ES-I3 (cell line): ENCODE data around the gene GBE1.

Experiments
- H3K36me3 ChIP-seq: 2 replicates; pipeline ENCODE4 v1.6.1; 2013; ENCODE audit warnings: mild to moderate bottlenecking, low read length, control low read depth, moderate library complexity; ENCODE audit not compliant: insufficient read depth
- H3K4me1 ChIP-seq: 2 replicates; pipeline ENCODE4 v1.6.1; 2013; ENCODE audit warnings: mild to moderate bottlenecking, control low read depth, low read length; ENCODE audit not compliant: insufficient read depth
- H3K9ac ChIP-seq: 2 replicates; pipeline ENCODE4 v1.6.1; 2013; ENCODE audit warnings: low read depth, mild to moderate bottlenecking, low read length, moderate library complexity
- H3K9me3 ChIP-seq: 2 replicates; pipeline ENCODE4 v1.6.1; 2013; ENCODE audit warnings: mild to moderate bottlenecking, low read length, moderate library complexity; ENCODE audit not compliant: control insufficient read depth, insufficient read depth

Gene GBE1

DNA sequence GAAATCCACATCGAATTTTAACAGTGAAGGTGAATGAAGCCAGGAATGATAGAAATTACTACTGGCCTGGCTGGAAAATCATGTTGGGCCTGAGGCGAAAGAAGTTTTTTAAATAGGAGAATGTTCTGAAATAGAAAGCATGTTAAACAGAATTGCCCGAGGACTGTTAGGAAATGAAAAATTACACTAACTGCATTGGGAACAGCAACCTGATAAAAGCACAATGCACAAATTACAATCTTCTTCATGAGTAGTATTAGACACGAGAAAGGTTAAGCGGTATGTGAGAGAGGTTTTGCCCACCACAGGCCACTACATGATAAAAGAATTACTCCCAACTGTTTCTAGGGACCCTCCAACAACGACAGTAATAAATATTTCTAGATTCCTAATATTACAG lies 18.9 kb downstream of the GBE1 start:
- peaks cover 30% of the 10 kb centered on the region for H3K4me1 ChIP-seq
- no peak overlapping the region for H3K9ac ChIP-seq
- no peaks in the 10 kb centered on the region for H3K36me3 ChIP-seq
- H3K9me3 ChIP-seq, result no peaks in the 10 kb centered on the region

DNA sequence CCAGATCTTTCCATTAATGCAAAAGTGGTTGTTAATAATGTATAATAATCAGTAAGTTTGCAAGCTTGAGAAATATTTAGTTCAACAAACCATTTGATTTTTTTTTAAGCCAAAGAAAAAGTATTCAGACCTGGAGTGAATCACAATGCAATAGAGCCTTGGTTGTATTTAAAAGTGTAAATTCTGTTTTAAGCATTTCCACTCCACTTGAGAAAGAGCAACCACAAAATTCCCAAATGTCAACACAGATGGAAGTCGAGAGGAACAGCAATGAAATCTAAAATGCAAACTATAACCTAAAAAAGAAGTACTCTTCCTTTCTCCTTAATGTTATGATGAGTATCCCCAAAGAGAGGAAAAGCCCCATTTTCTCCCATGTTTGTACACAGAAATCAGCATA lies 20.2 kb downstream of the GBE1 start:
- Histone ChIP-seq H3K36me3 (no peaks in the 10 kb centered on the region), H3K4me1 (peaks cover 26% of the 10 kb centered on the region), H3K9ac (no peak overlapping the region), H3K9me3 (no peaks in the 10 kb centered on the region)

DNA sequence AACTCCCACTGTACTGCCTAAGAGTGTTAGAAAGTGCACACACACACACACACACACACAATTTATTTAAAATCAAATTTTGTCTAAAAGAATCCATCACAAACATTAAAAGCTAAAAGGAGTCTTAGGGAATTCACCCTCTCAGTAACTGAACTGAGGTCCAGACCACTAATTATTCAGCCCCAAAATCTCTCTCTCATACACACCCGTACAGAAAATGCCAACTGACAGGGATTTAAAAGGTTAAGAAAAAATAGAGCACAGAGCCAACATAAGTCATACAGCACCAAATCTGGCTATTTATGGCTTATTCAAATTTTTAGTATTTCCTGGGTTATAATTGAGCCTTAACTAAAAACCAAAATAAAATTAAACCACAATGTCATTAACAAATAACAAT lies 20.7 kb downstream of the GBE1 start:
- Histone ChIP-seq H3K9me3 (no peaks in the 10 kb centered on the region), H3K36me3 (no peaks in the 10 kb centered on the region), H3K4me1 (peaks cover 26% of the 10 kb centered on the region), H3K9ac (no peak overlapping the region)

DNA sequence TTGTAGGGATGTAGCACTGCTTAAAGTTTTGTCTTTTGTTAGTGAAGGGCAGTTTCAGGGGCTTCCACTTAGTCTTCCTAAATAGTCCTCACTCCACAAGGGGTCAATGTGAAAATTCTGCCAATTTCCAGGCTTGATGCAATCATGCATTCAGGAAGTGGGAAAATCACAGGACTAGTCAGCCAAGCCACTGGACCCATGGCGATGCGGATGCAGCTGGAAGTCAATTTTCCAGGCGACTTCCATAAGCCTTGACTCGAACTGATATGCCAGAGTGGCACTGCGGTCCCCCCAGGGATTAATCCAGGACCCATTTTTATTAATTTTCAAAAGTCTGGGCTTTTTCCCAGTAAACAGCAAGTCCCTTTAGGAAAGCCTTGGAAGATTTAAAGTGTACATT lies 26.1 kb downstream of the GBE1 start:
- Histone ChIP-seq H3K9ac (no peak overlapping the region), H3K9me3 (no peaks in the 10 kb centered on the region; the same call in 1 of the 2 replicates), H3K4me1 (no peaks in the 10 kb centered on the region), H3K36me3 (no peaks in the 10 kb centered on the region)

DNA sequence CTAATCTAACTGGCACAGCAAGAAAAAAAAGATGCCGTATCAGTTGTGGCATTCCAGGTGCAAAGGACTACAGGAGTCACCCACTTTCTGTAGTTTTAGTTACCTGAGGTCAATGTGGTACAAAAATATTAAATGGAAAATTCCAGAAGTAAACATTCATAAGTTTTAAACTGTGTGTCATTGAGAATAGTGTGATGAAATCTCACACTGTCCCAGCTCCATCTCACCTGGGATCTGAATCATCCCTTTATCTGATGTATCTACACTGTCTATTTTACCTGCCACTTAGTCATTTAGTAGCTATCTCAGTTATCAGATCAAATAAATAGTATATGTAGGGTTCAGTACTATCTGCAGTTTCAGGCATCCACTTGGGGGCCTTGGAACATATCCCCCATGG lies 26.7 kb downstream of the GBE1 start:
- no peaks in the 10 kb centered on the region for H3K4me1 ChIP-seq
- H3K9me3 ChIP-seq, result no peaks in the 10 kb centered on the region; the same call in 1 of the 2 replicates
- H3K36me3 ChIP-seq, result no peaks in the 10 kb centered on the region
- H3K9ac ChIP-seq, result no peak overlapping the region

DNA sequence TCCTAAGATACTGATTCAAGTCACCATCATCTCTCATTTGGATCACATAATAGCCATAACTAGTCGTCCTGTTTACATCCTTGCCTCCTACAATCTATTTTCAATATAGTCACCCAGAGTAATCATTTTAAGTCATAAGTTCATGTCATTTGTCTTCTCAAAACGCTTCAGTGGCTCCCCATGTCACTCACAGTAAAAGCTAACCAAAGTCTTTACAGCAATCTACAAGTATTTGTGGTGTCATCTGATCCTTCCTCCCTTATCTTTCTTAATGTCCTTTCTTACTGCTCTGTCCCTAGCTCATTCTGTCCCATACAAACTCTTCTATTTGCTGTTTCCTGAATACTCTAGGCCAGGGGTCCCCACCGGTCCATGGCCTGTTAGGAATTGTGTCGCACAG lies 28.8 kb downstream of the GBE1 start:
- H3K4me1 ChIP-seq, result peaks cover 6% of the 10 kb centered on the region; the same call in 1 of the 2 replicates
- no peaks in the 10 kb centered on the region for H3K36me3 ChIP-seq
- no peaks in the 10 kb centered on the region; the same call in 1 of the 2 replicates for H3K9me3 ChIP-seq
- H3K9ac ChIP-seq, result no peak overlapping the region

DNA sequence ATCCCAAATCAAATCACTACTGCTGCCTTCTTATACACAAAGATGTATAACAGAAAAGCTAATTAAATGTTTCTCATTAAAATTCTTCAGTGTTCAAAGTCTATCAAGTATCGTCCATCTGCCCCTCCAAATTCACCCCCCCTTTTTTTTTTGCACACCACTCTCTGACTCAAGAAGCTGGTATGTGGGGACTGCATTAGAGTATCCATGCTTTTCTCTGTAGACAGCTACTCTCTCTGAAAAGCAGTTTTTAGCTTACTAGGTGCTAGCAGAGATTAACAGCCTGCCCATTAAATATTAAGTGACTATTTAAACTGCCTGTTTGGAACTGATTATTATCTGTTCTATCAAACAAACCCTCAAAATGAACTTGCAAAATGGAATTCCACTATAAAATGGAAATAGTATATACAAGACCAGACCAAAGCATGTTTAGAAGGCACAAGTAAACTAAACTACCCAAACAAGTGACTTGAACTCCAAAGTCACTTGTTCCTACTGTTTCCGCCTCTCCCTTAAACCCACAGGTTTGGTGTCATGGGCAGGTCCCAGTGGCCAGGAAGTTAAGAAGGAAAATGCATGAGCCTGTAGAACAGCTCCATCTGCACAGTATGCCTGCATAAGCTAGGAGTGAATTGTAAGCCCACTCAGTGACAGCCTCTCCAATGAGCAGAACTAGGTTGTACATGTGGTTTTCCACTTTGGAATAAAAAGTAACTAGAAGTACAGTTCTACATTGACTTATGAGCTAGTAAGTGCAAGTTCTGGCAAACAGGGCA lies 32.5 kb downstream of the GBE1 start:
- Histone ChIP-seq H3K4me1 (peaks cover 6% of the 10 kb centered on the region; the same call in 1 of the 2 replicates), H3K9me3 (no peaks in the 10 kb centered on the region; the same call in 1 of the 2 replicates), H3K9ac (no peak overlapping the region), H3K36me3 (no peaks in the 10 kb centered on the region)

DNA sequence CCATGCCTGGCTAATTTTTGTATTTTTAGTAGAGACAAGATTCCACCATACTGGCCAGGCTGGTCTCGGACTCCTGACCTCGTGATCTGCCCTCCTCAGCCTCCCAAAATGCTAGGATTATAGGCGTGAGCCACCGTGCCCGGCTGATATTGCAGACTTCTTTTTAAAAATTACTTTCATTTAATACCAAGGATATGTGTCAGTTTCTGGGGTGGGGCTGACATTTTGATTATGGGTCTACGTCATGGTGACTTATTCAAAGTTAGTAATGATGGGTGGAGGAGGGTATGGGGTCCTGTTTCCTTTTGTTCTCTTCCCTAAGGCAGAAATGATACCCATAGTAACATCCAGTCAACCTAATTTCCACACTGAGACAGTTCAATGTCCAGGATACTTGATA lies 34.7 kb downstream of the GBE1 start:
- Histone ChIP-seq H3K4me1 (peaks cover 6% of the 10 kb centered on the region; the same call in 1 of the 2 replicates), H3K9ac (no peak overlapping the region), H3K36me3 (no peaks in the 10 kb centered on the region), H3K9me3 (no peaks in the 10 kb centered on the region)

DNA sequence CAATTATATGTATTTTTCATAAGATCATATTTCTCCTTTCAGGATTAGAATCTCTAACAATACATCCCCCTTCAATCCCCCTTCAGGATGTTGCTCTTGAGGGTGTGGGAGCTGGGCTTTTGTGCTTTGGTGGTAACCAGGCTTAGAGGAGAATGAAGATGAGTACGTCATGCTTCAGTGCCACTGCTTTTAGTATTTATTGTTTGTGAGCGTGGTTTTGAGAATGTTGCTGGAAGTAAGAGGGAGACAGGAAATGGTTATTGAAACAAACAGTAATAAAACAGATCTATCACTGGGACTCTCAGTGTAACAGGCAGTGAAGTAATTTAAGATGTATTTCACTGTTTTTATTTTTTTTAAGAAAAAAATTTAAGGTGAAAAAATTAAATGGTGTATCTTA lies 35.3 kb downstream of the GBE1 start:
- H3K4me1 ChIP-seq, result peaks cover 6% of the 10 kb centered on the region; the same call in 1 of the 2 replicates

DNA sequence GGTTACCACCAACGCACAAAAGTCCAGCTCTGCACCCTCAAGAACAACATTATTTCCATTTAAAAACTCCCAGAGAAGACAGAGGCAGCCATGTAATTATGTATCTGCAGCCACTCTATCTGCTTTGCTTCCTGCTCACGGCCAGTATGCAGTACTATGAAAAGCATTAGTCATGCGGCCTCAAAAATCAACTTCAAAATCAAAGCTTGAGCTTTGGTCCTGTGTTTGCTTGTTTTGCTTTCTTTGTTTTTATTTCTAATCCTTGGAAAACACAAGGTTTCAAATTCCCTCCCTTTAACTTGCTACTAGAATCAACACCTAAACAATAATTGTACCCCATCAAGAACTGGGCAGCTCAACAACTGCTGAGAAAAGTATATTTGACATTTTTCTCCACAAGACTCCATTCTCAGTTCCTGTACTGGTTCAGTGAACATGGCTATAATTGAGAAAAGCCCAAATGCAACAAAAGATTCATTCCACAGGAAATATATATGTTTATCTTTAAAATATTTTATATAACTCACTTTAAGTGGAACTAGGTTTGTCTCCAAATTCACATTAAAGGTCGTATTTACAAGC lies 37.6 kb downstream of the GBE1 start:
- Histone ChIP-seq H3K9me3 (no peaks in the 10 kb centered on the region), H3K4me1 (peaks cover under 1% of the 10 kb centered on the region; the same call in 1 of the 2 replicates), H3K9ac (no peak overlapping the region), H3K36me3 (no peaks in the 10 kb centered on the region)

More for the DNA sequence above, 35.3 kb downstream of the GBE1 start:
- H3K9me3 ChIP-seq, result no peaks in the 10 kb centered on the region
- H3K36me3 ChIP-seq, result no peaks in the 10 kb centered on the region
- no peak overlapping the region for H3K9ac ChIP-seq

DNA sequence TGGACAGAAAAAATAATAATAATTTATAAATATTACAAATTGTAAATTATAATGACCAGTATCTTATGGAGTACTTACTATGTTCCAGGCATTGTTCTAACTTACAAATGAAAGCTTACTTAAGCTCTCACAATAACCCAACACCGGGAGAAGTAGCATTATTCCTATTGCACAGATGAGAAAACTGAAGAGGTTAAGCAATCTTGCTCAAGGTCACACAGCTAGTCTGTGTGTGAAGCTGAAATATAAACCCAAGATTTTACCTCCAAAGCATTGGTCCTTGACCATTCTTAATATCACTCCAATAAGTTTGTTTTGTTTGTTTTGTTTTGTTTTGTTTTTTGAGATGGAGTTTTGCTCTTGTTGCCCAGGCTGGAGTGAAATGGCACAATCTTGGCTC lies 43.1 kb downstream of the GBE1 start:
- H3K9ac ChIP-seq, result no peak overlapping the region
- H3K36me3 ChIP-seq, result no peaks in the 10 kb centered on the region
- H3K4me1 ChIP-seq, result no peaks in the 10 kb centered on the region

DNA sequence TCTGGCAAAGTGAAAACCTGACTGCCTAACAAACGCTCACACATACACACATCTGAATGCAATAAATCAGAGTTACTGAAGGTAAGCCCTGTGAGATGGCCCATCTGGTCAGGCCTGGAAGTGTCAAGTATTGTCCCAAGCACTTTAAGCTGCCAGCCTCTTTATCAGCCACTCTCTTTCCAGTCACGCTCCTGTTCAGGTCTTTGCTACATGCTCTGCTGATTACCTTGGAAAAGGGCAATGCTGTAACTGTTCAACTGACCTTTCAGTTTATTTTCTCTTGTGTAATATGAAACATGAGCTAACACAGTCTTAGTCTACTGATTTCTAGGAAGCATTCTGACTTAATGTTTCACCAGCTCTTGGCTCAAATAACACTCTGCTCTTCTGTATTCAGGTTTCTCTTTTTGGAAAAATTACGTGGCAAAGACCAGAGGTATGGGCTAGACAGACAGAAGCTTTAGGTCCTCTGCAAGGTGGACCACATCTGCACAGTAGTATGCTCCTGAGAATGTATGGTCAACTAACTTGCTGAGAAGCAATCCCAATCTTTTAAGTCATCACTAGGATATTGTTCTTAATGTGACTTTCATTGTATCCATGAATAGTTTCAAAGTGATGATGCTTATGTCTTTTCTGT lies 44.5 kb downstream of the GBE1 start:
- Histone ChIP-seq H3K4me1 (no peaks in the 10 kb centered on the region), H3K36me3 (no peaks in the 10 kb centered on the region), H3K9ac (no peak overlapping the region), H3K9me3 (no peaks in the 10 kb centered on the region)

More for the DNA sequence above, 43.1 kb downstream of the GBE1 start:
- no peaks in the 10 kb centered on the region for H3K9me3 ChIP-seq

DNA sequence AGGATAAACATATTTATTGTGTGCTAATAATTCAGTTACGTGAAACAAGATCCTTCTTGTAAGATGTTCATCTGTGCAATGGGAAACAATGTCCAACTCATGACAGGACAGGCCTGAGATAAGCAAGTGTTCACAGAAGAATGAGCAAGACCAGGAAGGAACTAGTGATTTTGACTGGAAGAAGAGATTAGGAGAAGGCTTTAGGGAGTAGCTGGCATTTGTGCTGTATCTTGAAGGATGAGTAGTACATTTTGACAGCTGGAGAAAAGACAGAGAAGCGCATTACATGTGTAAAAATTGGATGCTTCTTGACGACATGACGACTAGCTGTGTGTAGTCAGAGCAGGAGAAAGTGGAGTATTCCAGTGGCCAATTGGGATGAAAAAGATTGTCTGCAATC lies 48.4 kb downstream of the GBE1 start:
- Histone ChIP-seq H3K36me3 (no peaks in the 10 kb centered on the region), H3K9ac (no peak overlapping the region), H3K4me1 (no peaks in the 10 kb centered on the region), H3K9me3 (no peaks in the 10 kb centered on the region)

DNA sequence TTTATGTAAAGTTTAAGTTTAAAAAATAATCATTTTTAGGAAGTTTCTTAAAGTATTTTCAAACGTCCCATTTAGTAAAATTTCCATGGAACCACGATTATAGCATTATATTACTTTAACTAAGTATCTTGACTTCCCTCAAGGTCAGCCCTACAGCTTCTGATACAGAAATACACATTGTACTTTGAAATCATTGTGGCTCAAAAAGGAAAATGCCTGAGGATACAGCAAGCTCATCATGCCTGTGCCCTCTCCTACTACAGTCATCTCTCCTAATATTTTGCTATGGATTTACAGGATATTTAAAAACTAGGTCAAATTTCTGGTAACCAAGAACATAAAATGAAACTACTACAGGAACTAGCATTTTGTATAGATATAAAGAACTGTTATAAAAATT lies 51.8 kb downstream of the GBE1 start:
- Histone ChIP-seq H3K9me3 (no peaks in the 10 kb centered on the region), H3K9ac (no peak overlapping the region), H3K4me1 (no peaks in the 10 kb centered on the region), H3K36me3 (no peaks in the 10 kb centered on the region)

DNA sequence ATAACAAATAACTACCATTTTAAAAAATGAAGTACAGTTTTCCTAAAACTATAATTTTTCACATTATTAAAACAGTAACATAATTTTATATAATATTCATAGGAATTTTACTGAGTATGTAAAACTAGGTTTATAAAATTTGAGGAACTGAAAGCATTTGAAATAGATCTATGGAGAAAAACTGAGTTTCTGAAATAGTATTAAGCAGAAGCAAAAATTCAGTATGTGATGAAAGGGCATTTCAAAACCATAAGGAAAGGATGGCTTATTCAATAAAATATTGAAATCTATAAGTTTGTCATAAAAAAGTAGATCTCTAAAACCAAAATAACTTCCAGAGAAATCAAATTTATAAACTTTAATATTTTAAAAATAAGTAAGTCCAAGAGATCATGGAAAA lies 53.4 kb downstream of the GBE1 start:
- H3K9ac ChIP-seq, result no peak overlapping the region
- H3K36me3 ChIP-seq, result no peaks in the 10 kb centered on the region
- no peaks in the 10 kb centered on the region for H3K9me3 ChIP-seq
- no peaks in the 10 kb centered on the region for H3K4me1 ChIP-seq
